ENCODE results near the gene PDCD1LG2. TPM values are rescaled to one million over a fixed set of nuclear protein-coding genes. Genes with fewer than 3 reads are reported as not detected.
"Not testable (repeated sequence)": the region's sequence is repeated elsewhere in the genome, so short reads cannot be mapped to it uniquely, and the experiment has no call there.

Gene PDCD1LG2
- total RNA-seq = 1 to 10 TPM; 1.5 to 3.2 TPM

DNA sequence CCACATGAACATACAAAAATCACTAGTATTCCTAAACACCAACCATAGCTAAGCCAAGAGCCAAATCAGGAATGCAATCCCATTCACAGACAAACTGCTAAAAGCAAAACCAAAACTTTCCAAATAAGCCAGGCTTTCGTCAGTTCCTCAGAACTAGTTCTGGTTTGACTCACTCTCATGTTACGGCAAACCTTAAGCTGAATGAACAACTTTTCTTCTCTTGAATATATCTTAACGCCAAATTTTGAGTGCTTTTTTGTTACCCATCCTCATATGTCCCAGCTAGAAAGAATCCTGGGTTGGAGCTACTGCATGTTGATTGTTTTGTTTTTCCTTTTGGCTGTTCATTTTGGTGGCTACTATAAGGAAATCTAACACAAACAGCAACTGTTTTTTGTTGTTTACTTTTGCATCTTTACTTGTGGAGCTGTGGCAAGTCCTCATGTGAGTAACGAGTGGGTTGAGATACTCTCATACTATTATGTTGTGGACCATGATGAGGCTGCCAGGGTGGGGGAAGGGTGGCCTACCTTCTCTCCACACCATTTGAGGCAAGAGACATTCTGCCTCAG lies at the start of gene PDCD1LG2:
Gene PDCD1LG2 (plus strand): TSS at position 172 of the 572 bp plus-strand sequence. CDS start 12,016 bp downstream, outside the sequence.
- Mint-ChIP-seq H3K4me1 (peaks cover 57% of the 10 kb centered on the region), H3K27me3 (no peaks in the 10 kb centered on the region), H3K27ac (peak within 1 kb of the TSS; percentile 97), H3K9me3 (ENCODE audit: low read depth) (no peaks in the 10 kb centered on the region), H3K36me3 (peaks cover 19% of the 10 kb centered on the region), H3K4me3 (peak within 1 kb of the TSS; percentile 79)
- peak; percentile 87 for ATAC-seq
- CTCF ChIA-PET = interaction anchor here (0.7 to 3.5 kb wide), 12 partner anchors 9 to 90 kb away, joined by 3 to 24 read pairs (median 3); partner anchors contain the start of gene CD274
- DNase-seq = peak; percentile 75

DNA sequence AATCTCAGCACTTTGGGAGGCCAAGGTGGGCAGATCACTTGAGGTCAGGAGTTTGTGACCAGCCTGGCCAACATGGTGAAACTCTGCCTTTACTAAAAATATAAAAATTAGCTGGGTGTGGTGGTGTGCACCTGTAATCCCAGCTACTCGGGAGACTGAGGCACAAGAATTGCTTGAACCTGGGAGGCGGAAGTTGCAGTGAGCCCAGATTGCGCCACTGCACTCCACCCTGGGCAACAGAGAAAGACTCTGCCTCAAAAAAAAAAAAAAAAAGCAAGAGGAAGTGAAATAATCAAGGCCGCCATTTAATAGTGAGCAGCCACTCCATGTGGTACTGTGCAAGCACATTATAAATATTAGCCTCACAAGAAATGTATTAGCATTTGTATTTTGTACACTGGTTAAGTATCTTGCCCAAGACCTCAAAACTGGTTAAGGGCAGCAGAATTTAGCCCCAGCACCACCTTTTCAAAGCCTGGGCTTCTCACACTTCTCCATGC lies 45.5 kb upstream of the PDCD1LG2 start:
- Mint-ChIP-seq H3K36me3 (peaks cover 66% of the 10 kb centered on the region), H3K4me1 (peaks cover 23% of the 10 kb centered on the region)
- H3K9me3 Mint-ChIP-seq (ENCODE audit: low read depth); H3K27me3 Mint-ChIP-seq; H3K27ac Mint-ChIP-seq; DNase-seq; ATAC-seq; H3K4me3 Mint-ChIP-seq: not testable (repeated sequence)
- CTCF ChIA-PET = interaction anchor here (0.7 kb wide), 1 partner anchor 1224 kb away, joined by 3 read pairs; no protein-coding TSS in a partner anchor

DNA sequence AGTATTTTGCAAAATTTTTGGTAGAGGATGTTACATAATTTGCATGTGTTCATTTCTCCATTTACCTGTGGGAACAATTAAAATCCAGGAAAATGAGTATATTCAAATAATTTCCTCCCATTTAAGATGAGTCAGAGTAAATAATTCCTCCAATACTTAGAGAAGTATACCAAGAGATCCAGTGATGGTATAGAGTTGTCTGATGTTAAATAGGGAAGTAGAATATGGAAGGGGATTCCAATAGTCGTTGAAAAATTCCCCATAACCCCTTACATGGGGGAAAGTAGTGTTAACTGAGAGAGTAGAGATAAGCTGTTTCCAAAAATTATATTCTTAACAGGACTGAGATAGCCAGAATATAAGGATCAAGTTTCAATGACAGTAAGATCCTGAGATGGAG lies 44.3 kb upstream of the PDCD1LG2 start:
- H3K36me3 Mint-ChIP-seq = peaks cover 62% of the 10 kb centered on the region
- H3K27ac Mint-ChIP-seq = no peak overlapping the region
- no peaks in the 10 kb centered on the region for H3K9me3 Mint-ChIP-seq (ENCODE audit: low read depth)
- ATAC-seq = no peak
- DNase-seq = no peak
- H3K4me1 Mint-ChIP-seq = peaks cover 18% of the 10 kb centered on the region
- CTCF ChIA-PET = no interaction called here
- H3K4me3 Mint-ChIP-seq = no peak overlapping the region
- no peaks in the 10 kb centered on the region for H3K27me3 Mint-ChIP-seq

DNA sequence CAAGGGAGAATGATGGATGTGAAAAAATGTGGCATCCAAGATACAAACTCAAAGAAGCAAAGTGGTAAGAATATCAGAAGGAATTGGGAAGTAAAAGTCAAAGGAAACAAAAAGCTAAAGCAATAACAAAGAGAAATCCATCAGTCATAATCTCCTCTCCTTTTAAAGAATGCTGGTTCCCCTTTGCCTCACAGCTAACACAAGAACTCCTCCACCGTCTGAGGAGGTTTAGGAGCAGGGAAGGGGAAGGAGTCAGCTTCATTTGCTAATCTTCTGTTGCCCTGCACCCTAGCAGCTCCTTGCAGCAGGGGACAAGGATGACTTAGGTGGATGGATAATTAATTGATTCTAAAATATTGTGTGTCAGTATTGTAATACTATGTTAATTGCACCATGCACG lies 43.6 kb upstream of the PDCD1LG2 start:
- Mint-ChIP-seq H3K4me3 (no peak overlapping the region), H3K27ac (no peak overlapping the region), H3K27me3 (no peaks in the 10 kb centered on the region), H3K9me3 (ENCODE audit: low read depth) (no peaks in the 10 kb centered on the region), H3K36me3 (peaks cover 62% of the 10 kb centered on the region), H3K4me1 (peaks cover 16% of the 10 kb centered on the region)
- CTCF ChIA-PET = interaction anchor here (1.3 kb wide), 1 partner anchor 116 kb away, joined by 3 read pairs; no protein-coding TSS in a partner anchor
- no peak for DNase-seq
- no peak for ATAC-seq

DNA sequence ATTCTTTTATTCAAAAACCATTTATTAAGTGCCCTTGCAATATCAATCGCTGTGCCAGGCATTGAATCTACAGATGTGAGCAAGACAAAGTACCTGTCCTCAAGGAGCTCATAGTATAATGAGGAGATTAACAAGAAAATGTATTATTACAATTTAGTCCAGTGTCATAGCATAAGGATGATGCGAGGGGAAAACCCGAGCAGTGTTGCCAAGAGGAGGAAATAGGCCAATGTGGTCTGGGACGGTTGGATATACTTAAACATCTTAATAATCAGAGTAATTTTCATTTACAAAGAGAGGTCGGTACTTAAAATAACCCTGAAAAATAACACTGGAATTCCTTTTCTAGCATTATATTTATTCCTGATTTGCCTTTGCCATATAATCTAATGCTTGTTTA lies 41.5 kb upstream of the PDCD1LG2 start:
- no peaks in the 10 kb centered on the region for H3K9me3 Mint-ChIP-seq (ENCODE audit: low read depth)
- no peak overlapping the region for H3K4me3 Mint-ChIP-seq
- peaks cover 16% of the 10 kb centered on the region for H3K4me1 Mint-ChIP-seq
- H3K27me3 Mint-ChIP-seq = no peaks in the 10 kb centered on the region
- H3K36me3 Mint-ChIP-seq = peaks cover 49% of the 10 kb centered on the region
- CTCF ChIA-PET = interaction anchor here (1.2 to 1.7 kb wide), 2 partner anchors 9 to 18 kb away, joined by 4 to 5 read pairs; partner anchors contain the start of gene CD274
- ATAC-seq (no peak), DNase-seq (no peak)
- H3K27ac Mint-ChIP-seq = no peak overlapping the region

DNA sequence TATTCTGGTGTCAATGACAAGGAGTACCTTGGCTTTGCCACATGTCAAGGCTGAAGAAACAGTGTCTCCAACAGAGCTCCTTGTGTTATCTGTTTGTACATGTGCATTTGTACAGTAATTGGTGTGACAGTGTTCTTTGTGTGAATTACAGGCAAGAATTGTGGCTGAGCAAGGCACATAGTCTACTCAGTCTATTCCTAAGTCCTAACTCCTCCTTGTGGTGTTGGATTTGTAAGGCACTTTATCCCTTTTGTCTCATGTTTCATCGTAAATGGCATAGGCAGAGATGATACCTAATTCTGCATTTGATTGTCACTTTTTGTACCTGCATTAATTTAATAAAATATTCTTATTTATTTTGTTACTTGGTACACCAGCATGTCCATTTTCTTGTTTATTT lies 40.2 kb upstream of the PDCD1LG2 start:
- DNase-seq (no peak), ATAC-seq (no peak)
- CTCF ChIA-PET = no interaction called here
- Mint-ChIP-seq H3K36me3 (peaks cover 43% of the 10 kb centered on the region), H3K4me3 (no peak overlapping the region), H3K4me1 (peaks cover 21% of the 10 kb centered on the region), H3K9me3 (ENCODE audit: low read depth) (no peaks in the 10 kb centered on the region), H3K27me3 (no peaks in the 10 kb centered on the region), H3K27ac (no peak overlapping the region)

DNA sequence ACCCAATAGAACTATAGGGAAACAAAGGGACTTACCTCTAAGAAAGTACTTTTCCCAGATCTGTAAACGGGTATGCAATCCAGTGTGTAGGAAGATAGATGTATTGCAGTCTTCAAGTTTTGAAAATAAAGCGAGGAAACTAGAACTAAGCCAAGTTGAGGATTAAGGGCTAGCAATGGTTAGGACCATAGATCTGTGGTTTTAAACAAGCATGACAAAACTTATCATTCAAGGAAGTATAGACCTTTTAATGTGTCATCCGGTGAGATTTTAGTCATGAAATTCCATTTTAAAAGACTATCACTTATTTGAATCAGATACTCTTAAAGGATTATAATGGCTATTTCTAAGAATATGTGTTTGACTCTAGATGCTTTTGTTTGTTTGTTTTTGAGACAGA lies 39.5 kb upstream of the PDCD1LG2 start:
- Mint-ChIP-seq H3K4me1 (peaks cover 16% of the 10 kb centered on the region), H3K4me3 (no peak overlapping the region), H3K36me3 (peaks cover 41% of the 10 kb centered on the region), H3K27ac (no peak overlapping the region), H3K9me3 (ENCODE audit: low read depth) (no peaks in the 10 kb centered on the region), H3K27me3 (no peaks in the 10 kb centered on the region)
- ATAC-seq (no peak), DNase-seq (no peak)
- CTCF ChIA-PET = interaction anchor here (1.2 kb wide), 1 partner anchor 21 kb away, joined by 4 read pairs; the partner anchor contains the start of gene CD274

DNA sequence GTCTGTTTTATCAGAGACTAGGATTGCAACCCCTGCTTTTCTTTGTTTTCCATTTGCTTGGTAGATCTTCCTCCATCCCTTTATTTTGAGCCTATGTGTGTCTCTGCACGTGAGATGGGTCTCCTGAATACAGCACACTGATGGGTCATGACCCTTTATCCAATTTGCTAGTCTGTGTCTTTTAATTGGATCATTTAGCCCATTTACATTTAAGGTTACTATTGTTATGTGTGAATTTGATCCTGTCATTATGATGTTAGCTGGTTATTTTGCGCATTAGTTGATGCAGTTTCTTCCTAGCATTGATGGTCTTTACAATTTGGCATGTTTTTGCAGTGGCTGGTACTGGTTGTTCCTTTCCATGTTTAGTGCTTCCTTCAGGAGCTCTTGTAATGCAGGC lies 34.7 kb upstream of the PDCD1LG2 start:
- H3K4me3 Mint-ChIP-seq; H3K9me3 Mint-ChIP-seq (ENCODE audit: low read depth); CTCF ChIA-PET; ATAC-seq; H3K27me3 Mint-ChIP-seq; H3K27ac Mint-ChIP-seq; DNase-seq: not testable (repeated sequence)
- Mint-ChIP-seq H3K36me3 (peaks cover 24% of the 10 kb centered on the region), H3K4me1 (peaks cover 29% of the 10 kb centered on the region)

DNA sequence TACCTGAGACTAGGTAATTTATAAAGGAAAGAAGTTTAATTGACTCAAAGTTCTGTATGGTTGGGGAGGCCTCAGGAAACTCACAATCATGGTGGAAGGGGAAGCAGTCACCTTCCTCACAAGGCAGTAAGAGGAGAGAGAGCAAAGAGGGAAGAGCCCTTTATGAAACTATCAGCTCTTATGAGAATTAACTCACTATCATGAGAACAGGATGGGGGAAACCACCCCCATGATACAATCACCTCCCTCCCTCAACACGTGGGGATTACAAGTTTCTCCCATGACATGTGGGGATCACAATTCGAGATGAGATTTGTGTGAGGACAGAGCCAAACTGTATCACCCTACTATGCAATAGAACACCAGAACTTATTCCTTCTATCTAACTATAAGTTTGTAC lies 32.1 kb upstream of the PDCD1LG2 start:
- peaks cover 4% of the 10 kb centered on the region for H3K9me3 Mint-ChIP-seq (ENCODE audit: low read depth)
- no peak overlapping the region for H3K4me3 Mint-ChIP-seq
- no peak for ATAC-seq
- no peaks in the 10 kb centered on the region for H3K27me3 Mint-ChIP-seq
- H3K4me1 Mint-ChIP-seq = peaks cover 27% of the 10 kb centered on the region
- no peak overlapping the region for H3K27ac Mint-ChIP-seq
- CTCF ChIA-PET = no interaction called here
- H3K36me3 Mint-ChIP-seq = peaks cover 15% of the 10 kb centered on the region
- no peak for DNase-seq

DNA sequence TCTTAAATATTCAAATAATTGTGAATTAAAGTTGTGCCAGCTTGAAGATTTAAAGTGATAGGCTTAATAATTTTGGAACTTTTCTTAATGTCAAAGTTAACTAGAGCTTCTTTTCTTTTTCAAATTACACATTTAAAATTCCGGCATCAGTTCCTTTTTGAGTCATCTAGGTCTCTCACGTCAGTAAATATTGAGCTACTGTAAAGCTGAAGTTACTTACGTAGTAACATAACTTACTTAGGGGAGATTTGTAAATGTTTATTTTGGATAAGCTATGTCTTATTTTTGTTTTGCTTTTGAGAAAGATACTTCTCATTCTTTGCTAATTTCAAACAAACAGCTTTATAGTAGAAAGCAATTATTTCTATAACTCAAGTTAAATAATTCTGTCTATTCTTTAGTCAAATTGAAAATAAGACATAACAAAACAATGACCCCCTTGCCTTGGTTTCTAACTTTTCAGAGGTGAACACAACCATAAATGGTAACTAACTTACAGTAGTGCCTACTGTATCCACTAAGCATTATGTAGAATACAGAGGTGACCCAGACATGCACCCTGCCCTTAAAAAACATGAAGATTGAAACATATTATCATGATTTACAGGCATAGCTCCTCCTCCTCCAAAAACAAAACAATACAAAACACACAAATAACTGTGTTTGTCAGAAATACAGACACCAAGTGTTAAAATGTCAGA lies 30.2 kb upstream of the PDCD1LG2 start:
- ATAC-seq (no peak), DNase-seq (no peak)
- peak overlapping the region; percentile 37 for H3K27ac Mint-ChIP-seq
- no peak overlapping the region for H3K4me3 Mint-ChIP-seq
- CTCF ChIA-PET = interaction anchor here (0.9 to 2.1 kb wide), 4 partner anchors 13 to 30 kb away, joined by 3 to 6 read pairs (median 4); partner anchors contain the start of gene CD274
- H3K36me3 Mint-ChIP-seq = peaks cover 13% of the 10 kb centered on the region
- peaks cover 22% of the 10 kb centered on the region for H3K4me1 Mint-ChIP-seq
- no peaks in the 10 kb centered on the region for H3K27me3 Mint-ChIP-seq
- H3K9me3 Mint-ChIP-seq (ENCODE audit: low read depth) = peaks cover 4% of the 10 kb centered on the region

DNA sequence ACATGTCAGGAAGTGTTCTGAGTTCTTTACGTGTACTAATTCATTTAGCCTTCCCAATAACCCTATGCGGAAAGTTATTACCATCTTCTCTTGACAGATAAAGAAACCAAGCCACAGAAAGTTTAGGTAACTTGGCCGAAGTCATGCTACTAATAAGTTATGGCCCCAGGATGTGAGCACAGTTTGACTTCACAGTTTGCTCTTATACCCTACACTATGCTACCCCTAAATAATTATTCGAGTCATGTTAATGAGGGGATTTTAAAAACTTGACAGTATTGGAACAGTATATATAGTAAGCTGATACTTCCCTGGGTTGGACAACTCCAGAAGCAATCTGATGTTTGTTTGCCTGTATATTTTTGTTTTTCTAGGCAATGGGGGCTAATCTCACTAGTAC lies 29.4 kb upstream of the PDCD1LG2 start:
- no peak for ATAC-seq

DNA sequence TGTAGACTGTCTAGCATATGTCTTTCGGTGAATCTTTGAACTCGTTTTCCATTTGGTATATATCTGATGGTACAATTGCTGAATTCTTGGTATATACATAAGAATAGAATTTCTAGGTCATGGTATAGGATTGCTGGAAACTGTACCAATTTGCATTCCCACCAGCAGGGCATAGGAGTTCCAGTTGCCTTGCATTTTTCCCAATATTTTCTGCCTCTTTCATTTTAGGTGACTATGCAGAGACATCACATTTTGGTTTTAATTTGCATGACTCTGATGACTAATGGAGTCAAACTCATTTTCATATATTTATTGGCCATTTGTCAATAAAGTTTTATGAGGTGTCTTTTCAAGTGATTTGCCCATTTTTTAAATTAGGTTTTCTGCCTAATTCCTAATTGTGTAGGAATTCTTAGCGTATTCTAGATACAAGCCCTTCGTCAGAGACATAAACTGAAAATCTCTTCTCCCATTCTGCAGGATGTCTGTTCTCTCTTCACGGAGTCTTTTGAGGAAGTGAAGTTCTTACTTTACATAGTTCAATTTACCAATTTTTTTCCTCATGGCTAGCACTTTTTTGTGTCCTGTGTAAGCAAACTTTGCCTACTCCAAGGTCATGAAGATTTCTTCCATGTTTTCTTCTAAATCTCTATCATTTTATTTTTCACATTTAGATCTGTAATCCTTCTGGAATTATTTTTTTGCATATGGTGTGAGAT lies 28.9 kb upstream of the PDCD1LG2 start:
- Mint-ChIP-seq H3K4me1 (peaks cover 22% of the 10 kb centered on the region), H3K27me3 (no peaks in the 10 kb centered on the region), H3K27ac (no peak overlapping the region), H3K36me3 (peaks cover 4% of the 10 kb centered on the region), H3K9me3 (ENCODE audit: low read depth) (peaks cover under 1% of the 10 kb centered on the region), H3K4me3 (no peak overlapping the region)
- ATAC-seq (no peak), DNase-seq (no peak)
- CTCF ChIA-PET = no interaction called here

More for the DNA sequence above, 29.4 kb upstream of the PDCD1LG2 start:
- Mint-ChIP-seq H3K27ac (no peak overlapping the region), H3K9me3 (ENCODE audit: low read depth) (peaks cover 4% of the 10 kb centered on the region), H3K4me3 (no peak overlapping the region), H3K27me3 (no peaks in the 10 kb centered on the region), H3K4me1 (peaks cover 22% of the 10 kb centered on the region), H3K36me3 (peaks cover 9% of the 10 kb centered on the region)
- no peak for DNase-seq
- CTCF ChIA-PET = interaction anchor here (1.2 to 2.1 kb wide), 2 partner anchors 12 to 19 kb away, joined by 4 to 6 read pairs; no protein-coding TSS in a partner anchor

DNA sequence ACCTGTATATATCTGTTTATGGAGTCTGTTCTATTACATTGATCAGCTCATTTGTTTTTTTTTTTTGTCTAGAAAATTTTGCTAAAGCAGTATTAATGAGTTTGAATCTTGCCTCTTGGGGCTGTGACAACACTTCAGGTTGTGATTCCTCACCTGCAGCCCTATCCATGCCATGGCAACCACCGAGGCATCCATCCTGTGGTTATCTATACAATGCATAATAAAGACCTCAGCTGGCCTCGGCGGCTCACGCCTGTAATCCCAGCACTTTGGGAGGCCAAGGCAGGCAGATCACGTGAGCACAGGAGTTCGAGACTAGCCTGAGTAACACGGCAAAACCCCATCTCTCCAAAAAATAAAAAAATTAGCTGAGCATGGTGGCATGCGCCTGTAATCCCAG lies 28.1 kb upstream of the PDCD1LG2 start:
- peaks cover 22% of the 10 kb centered on the region for H3K4me1 Mint-ChIP-seq
- H3K27me3 Mint-ChIP-seq = no peaks in the 10 kb centered on the region
- DNase-seq = no peak
- no peak for ATAC-seq
- no peak overlapping the region for H3K27ac Mint-ChIP-seq
- no peaks in the 10 kb centered on the region for H3K9me3 Mint-ChIP-seq (ENCODE audit: low read depth)
- no peak overlapping the region for H3K4me3 Mint-ChIP-seq
- peaks cover 4% of the 10 kb centered on the region for H3K36me3 Mint-ChIP-seq
- CTCF ChIA-PET = no interaction called here

Measured in activated CD8-positive, alpha-beta memory T cell treated with anti-CD3 and anti-CD28 coated beads, Interleukin-2, amount 10 ng/mL, durations not matched to agents 7 days and 5 days (primary cell).